Breast epithelium (tissue), 4 donors: Measurements from ENCODE around the gene SYT12. TPM values are rescaled to one million over a fixed set of nuclear protein-coding genes. Genes with fewer than 3 reads are reported as not detected.

Source experiments
- DNase-seq, 2 donors: peaks; one replicate each; pipeline ENCODE4 v3.0.0-alpha.2; 2019; ENCODE audit warnings: low spot score in 2 of 2
- H3K27ac ChIP-seq, 2 donors: fragments of 200-600 bp; sonication (generic) in 1 of 2; one replicate each; pipeline ENCODE4 v1.5.1; 2016 to 2019; ENCODE audit warnings: mild to moderate bottlenecking in 1 of 2
- H3K27me3 ChIP-seq, 2 donors: fragments of 200-600 bp; sonication (generic) in 1 of 2; one replicate each; pipeline versions ENCODE4 v1.5.1 to v1.6.0; 2017 to 2019; ENCODE audit warnings: control low read depth in 1 of 2, mild to moderate bottlenecking in 1 of 2
- H3K36me3 ChIP-seq: fragments of 200-600 bp; one replicate; pipeline ENCODE4 v1.5.1; 2019
- H3K4me1 ChIP-seq, 2 donors: fragments of 200-600 bp; sonication (generic); one replicate each; pipeline ENCODE4 v1.5.1; 2016 to 2019; ENCODE audit warnings: control low read depth in 1 of 2
- H3K4me3 ChIP-seq, 3 donors: fragments of 200-600 bp; sonication (generic); 1 replicate in 2 of 3; 2 replicates in 1 of 3; pipeline ENCODE4 v1.5.1; 2016 to 2019; ENCODE audit warnings: mild to moderate bottlenecking in 3 of 3, moderate library complexity in 2 of 3
- H3K9me3 ChIP-seq, 2 donors: fragments of 200-600 bp; sonication (generic) in 1 of 2; one replicate each; pipeline ENCODE4 v1.5.1; 2016 to 2019; ENCODE audit warnings: control low read depth in 1 of 2
- CTCF ChIP-seq, 3 donors: fragments of 450-650 bp; IDR thresholded peaks; one replicate each; pipeline ENCODE4 v1.5.1; 2016 to 2017; ENCODE audit warnings: antibody characterized with exemption in 3 of 3, mild to moderate bottlenecking in 3 of 3, moderate library complexity in 3 of 3
- POLR2A ChIP-seq: fragments of 450-650 bp; IDR thresholded peaks from one replicate; pipeline ENCODE4 v1.6.1; 2016; ENCODE audit warnings: antibody characterized with exemption, mild to moderate bottlenecking, moderate library complexity
- POLR2AphosphoS5 ChIP-seq, 3 donors: sonication (generic); formaldehyde crosslinking; IDR thresholded peaks; one replicate each; pipeline ENCODE4 v1.6.1; 2017; ENCODE audit warnings: antibody characterized with exemption in 3 of 3
- intact Hi-C: fragments of 100-400 bp; cut with DNase I; formaldehyde crosslinking; loops from one replicate; pipeline ENCODE4 v1.15.1; 2023; ENCODE audit warnings: low total_unique reads
- total RNA-seq, 3 donors: library from RNA; depleted of rRNA; stranded (reverse); fragments of >200 nt; gene quantifications; one replicate each; pipeline ENCODE4 v1.1.0, GENCODE V29; 2016

The SYT12 gene
- total RNA-seq, 3 donors from 2014 or later: 0.16 to 30.3 (median 10.2) TPM

- Histone ChIP-seq H3K9me3 (no peaks in the 10 kb centered on the region), H3K4me1 (peaks cover 14 to 24% of the 10 kb centered on the region in 2 donors), H3K27ac (peak overlapping the region; percentile 63 to 90), H3K4me3 (no peak overlapping the region), H3K27me3 (no peaks in the 10 kb centered on the region), H3K36me3 (no peaks in the 10 kb centered on the region)
- no peak for DNase-seq
- intact Hi-C loops: no loop called here
- TF ChIP-seq POLR2A (no peak), CTCF (IDR thresholded peaks at IDR 0.05) (peak in 1 of 3 donors; percentile 9)
Measured at GRCh38 chr11:67030976-67031375, 8.0 kb downstream of the SYT12 start.

- Histone ChIP-seq H3K27ac (peak overlapping the region; percentile 63 to 90), H3K27me3 (no peaks in the 10 kb centered on the region), H3K4me1 (peaks cover 8 to 24% of the 10 kb centered on the region in 2 donors), H3K36me3 (no peaks in the 10 kb centered on the region), H3K4me3 (no peak overlapping the region), H3K9me3 (no peaks in the 10 kb centered on the region)
- intact Hi-C loops: no loop called here
- TF ChIP-seq POLR2A (no peak), CTCF (IDR thresholded peaks at IDR 0.05) (no peak), POLR2AphosphoS5 (IDR thresholded peaks at IDR 0.05) (no peak)
- DNase-seq: peak in 1 of 2 donors; percentile 49
Measured at GRCh38 chr11:67031791-67032561, 9.0 kb downstream of the SYT12 start.

DNA sequence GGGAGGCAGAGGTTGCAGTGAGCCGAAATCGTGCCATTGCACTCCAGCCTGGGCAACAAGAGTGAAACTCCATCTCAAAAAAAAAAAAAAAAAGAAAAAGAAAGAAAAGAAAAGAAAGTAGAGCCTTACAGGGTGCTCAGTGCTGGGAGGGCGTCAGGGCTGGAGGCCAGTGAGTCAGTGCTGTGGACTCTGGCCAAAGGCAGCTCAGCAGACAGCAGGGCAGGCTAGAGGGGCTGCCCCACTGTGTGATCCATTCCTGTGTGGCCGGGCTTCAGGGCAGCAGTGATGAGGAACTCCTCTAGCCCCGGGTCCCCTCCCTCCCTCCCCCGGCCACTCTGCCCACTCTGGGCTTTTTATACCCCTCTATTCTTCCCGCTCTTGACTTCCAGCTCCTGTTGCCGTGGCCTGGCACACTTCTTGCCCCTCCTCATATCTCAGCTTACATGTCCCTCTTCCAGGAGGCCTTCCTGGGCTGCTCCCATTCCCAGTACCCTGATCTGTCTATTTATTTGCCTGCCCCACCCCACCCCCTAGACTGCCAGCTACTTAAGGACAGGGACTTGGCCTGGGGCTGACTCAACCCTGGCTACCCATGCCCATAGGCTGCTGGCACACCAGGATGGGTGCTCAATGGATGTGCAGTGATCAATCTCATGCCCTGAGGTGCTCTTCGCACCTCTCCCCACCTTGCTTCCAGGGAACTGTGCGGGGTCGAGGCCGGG lies 10.1 kb downstream of the SYT12 start:
- DNase-seq: peak in 1 of 2 donors; percentile 58
- Histone ChIP-seq H3K9me3 (no peaks in the 10 kb centered on the region), H3K36me3 (no peaks in the 10 kb centered on the region), H3K27ac (peak overlapping the region; percentile 90 to 93), H3K27me3 (no peaks in the 10 kb centered on the region), H3K4me1 (peaks cover 6 to 24% of the 10 kb centered on the region in 2 donors), H3K4me3 (peak overlapping the region in 1 of 3 donors; percentile 30)
- no peak for TF ChIP-seq POLR2AphosphoS5 (IDR thresholded peaks at IDR 0.05)
- TF ChIP-seq CTCF (IDR thresholded peaks at IDR 0.05): no peak
- TF ChIP-seq POLR2A: no peak
- intact Hi-C loops: no loop called here

- no peaks in the 10 kb centered on the region for H3K36me3 ChIP-seq
- peak overlapping the region in 1 of 3 donors; percentile 30 for H3K4me3 ChIP-seq
- H3K4me1 ChIP-seq: peaks cover 6 to 21% of the 10 kb centered on the region in 2 donors
- H3K27me3 ChIP-seq: no peaks in the 10 kb centered on the region
- H3K9me3 ChIP-seq: no peaks in the 10 kb centered on the region
- TF ChIP-seq POLR2AphosphoS5 (IDR thresholded peaks at IDR 0.05) (peak in 1 of 3 donors; percentile 35), CTCF (IDR thresholded peaks at IDR 0.05) (no peak)
- intact Hi-C loops: no loop called here
- DNase-seq: peak in 1 of 2 donors; percentile 85
- peak overlapping the region; percentile 90 to 93 for H3K27ac ChIP-seq
Measured at GRCh38 chr11:67033661-67034166, 10.8 kb downstream of the SYT12 start.

DNA sequence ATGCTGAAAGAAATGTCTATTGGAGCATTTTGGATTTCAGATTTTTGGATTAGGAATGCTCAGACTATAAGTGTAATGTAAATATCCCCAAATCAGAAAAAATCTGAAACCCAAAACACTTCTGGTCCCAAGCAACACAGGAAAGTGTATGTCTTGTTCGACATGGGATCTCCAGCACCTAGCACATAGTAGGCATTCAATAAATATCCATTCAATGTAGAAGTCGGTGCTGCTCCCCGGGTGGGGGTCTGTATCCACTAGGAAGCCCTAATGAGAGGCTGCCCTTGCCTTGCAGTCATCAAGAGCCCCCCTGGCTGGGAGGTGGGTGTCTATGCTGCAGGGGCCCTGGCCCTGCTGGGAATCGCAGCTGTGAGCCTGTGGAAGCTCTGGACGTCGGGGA lies 11.4 kb downstream of the SYT12 start:
- intact Hi-C loops: no loop called here
- no peaks in the 10 kb centered on the region for H3K9me3 ChIP-seq
- H3K27ac ChIP-seq: peak overlapping the region; percentile 90 to 93
- TF ChIP-seq POLR2A (no peak), POLR2AphosphoS5 (IDR thresholded peaks at IDR 0.05) (no peak), CTCF (IDR thresholded peaks at IDR 0.05) (no peak)
- H3K36me3 ChIP-seq: no peaks in the 10 kb centered on the region
- no peaks in the 10 kb centered on the region for H3K27me3 ChIP-seq
- DNase-seq: no peak
- no peak overlapping the region for H3K4me3 ChIP-seq
- peaks cover 6 to 20% of the 10 kb centered on the region in 2 donors for H3K4me1 ChIP-seq
